ENCODE results near the gene EFCAB6. TPM values are rescaled to one million over a fixed set of nuclear protein-coding genes. Genes with fewer than 3 reads are reported as not detected.

Gene EFCAB6
- total RNA-seq, 2 donors from 2014 or later, result 2.2 to 2.5 TPM

DNA sequence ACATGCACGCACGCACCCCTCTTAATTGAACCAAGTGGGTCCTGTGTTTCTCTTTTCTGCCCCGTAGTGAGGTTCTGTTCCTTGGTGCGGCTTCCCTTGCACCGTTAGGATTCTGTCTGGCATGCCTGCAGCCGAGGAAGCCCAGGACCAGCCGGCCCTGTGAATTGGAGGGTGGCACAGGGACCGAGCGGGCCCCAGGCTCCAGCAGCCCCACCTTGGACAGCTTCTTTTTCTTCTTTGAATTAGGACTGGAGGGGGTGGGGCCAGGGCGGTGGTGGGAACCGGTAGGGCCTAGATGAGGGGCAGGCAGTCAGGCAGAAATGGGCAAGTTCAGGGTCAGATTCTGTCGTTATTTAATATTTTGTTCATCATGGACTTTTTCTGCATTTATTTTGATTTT lies 305.6 kb downstream of the EFCAB6 start:
- Histone ChIP-seq H3K27ac (no peak overlapping the region), H3K27me3 (replicated peaks; ENCODE audit: insufficient read depth) (no peaks in the 10 kb centered on the region), H3K9me3 (no peaks in the 10 kb centered on the region), H3K36me3 (no peaks in the 10 kb centered on the region), H3K4me3 (no peak overlapping the region), H3K4me1 (ENCODE audit: control insufficient read depth in 1 of 2, low read depth in 2 of 2) (no peaks in the 10 kb centered on the region)
- DNase-seq (ENCODE audit: low spot score) (no peak), ATAC-seq (ENCODE audit: insufficient number of reproducible peaks, low FRiP score, low read depth) (no peak)
- TF ChIP-seq CTCF (IDR thresholded peaks at IDR 0.05), result no peak

DNA sequence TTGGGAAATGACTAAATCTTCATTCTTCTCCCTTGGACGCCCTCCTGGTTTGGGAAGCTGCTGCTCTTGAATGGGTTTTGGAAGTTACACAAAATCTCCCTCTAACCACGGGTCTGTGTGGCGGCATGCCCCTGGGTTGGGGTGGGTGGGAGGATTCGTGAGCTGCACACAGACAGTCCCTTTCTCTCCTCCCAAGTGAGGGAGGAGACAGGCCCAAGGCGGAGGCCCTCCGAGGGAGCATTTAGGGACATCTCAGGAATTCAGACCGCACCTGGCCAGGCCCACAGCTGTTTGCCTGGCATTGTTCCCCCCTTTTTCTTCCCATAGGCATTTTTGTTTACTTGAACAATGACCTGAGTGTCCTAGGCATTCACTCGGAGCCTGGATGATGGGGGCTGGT lies 306.2 kb downstream of the EFCAB6 start:
- TF ChIP-seq CTCF (IDR thresholded peaks at IDR 0.05), result no peak
- Histone ChIP-seq H3K4me3 (no peak overlapping the region), H3K27me3 (replicated peaks; ENCODE audit: insufficient read depth) (no peaks in the 10 kb centered on the region), H3K36me3 (no peaks in the 10 kb centered on the region), H3K27ac (no peak overlapping the region), H3K4me1 (ENCODE audit: control insufficient read depth in 1 of 2, low read depth in 2 of 2) (no peaks in the 10 kb centered on the region), H3K9me3 (no peaks in the 10 kb centered on the region)
- DNase-seq (ENCODE audit: low spot score) (no peak), ATAC-seq (ENCODE audit: insufficient number of reproducible peaks, low FRiP score, low read depth) (no peak)

- DNase-seq (ENCODE audit: low spot score) (no peak), ATAC-seq (ENCODE audit: insufficient number of reproducible peaks, low FRiP score, low read depth) (no peak)
- Histone ChIP-seq H3K36me3 (no peaks in the 10 kb centered on the region), H3K4me3 (no peak overlapping the region), H3K27ac (no peak overlapping the region), H3K27me3 (replicated peaks; ENCODE audit: insufficient read depth) (no peaks in the 10 kb centered on the region), H3K9me3 (no peaks in the 10 kb centered on the region), H3K4me1 (ENCODE audit: control insufficient read depth in 1 of 2, low read depth in 2 of 2) (no peaks in the 10 kb centered on the region)
- no peak for TF ChIP-seq CTCF (IDR thresholded peaks at IDR 0.05)
These were observed 306.7 kb downstream of the EFCAB6 start for GRCh38 chr22:43505423-43505822.

GRCh38 chr22:43504666-43505261 lies 307.3 kb downstream of the EFCAB6 start:
- DNase-seq (ENCODE audit: low spot score), result no peak
- Histone ChIP-seq H3K9me3 (no peaks in the 10 kb centered on the region), H3K4me1 (ENCODE audit: control insufficient read depth in 1 of 2, low read depth in 2 of 2) (no peaks in the 10 kb centered on the region), H3K27ac (no peak overlapping the region), H3K36me3 (no peaks in the 10 kb centered on the region), H3K27me3 (replicated peaks; ENCODE audit: insufficient read depth) (no peaks in the 10 kb centered on the region), H3K4me3 (no peak overlapping the region)
- no peak for TF ChIP-seq CTCF (IDR thresholded peaks at IDR 0.05)
- no peak for ATAC-seq (ENCODE audit: insufficient number of reproducible peaks, low FRiP score, low read depth)

DNA sequence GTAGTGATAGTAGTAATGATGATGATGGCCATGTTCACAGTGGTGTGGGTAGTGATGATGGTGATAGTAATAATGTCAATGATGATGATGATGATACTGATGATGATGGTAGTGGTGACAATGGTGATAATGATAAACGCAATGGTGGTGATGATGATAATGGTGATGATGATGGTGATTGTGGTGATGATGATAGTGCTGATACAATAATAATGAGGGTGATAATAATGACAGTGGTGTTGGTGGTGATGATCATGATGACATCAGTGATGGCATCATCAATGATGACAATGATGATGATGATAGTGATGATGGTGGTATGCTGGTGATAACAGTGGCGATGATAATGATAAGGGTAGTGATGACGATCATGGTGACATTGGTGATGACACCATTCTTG lies 308.0 kb downstream of the EFCAB6 start:
- no peak for TF ChIP-seq CTCF (IDR thresholded peaks at IDR 0.05)
- Histone ChIP-seq H3K27ac (no peak overlapping the region), H3K27me3 (replicated peaks; ENCODE audit: insufficient read depth) (no peaks in the 10 kb centered on the region), H3K9me3 (no peaks in the 10 kb centered on the region), H3K36me3 (no peaks in the 10 kb centered on the region), H3K4me3 (no peak overlapping the region), H3K4me1 (ENCODE audit: control insufficient read depth in 1 of 2, low read depth in 2 of 2) (no peaks in the 10 kb centered on the region)
- DNase-seq (ENCODE audit: low spot score) (no peak), ATAC-seq (ENCODE audit: insufficient number of reproducible peaks, low FRiP score, low read depth) (no peak)
